ENCODE measurements around the gene YY1.
A peak's percentile ranks its signal among the peaks of the same experiment; 100 is the strongest.
"Not testable (repeated sequence)": the region's sequence is repeated elsewhere in the genome, so short reads cannot be mapped to it uniquely, and the experiment has no call there.

The YY1 gene

DNA sequence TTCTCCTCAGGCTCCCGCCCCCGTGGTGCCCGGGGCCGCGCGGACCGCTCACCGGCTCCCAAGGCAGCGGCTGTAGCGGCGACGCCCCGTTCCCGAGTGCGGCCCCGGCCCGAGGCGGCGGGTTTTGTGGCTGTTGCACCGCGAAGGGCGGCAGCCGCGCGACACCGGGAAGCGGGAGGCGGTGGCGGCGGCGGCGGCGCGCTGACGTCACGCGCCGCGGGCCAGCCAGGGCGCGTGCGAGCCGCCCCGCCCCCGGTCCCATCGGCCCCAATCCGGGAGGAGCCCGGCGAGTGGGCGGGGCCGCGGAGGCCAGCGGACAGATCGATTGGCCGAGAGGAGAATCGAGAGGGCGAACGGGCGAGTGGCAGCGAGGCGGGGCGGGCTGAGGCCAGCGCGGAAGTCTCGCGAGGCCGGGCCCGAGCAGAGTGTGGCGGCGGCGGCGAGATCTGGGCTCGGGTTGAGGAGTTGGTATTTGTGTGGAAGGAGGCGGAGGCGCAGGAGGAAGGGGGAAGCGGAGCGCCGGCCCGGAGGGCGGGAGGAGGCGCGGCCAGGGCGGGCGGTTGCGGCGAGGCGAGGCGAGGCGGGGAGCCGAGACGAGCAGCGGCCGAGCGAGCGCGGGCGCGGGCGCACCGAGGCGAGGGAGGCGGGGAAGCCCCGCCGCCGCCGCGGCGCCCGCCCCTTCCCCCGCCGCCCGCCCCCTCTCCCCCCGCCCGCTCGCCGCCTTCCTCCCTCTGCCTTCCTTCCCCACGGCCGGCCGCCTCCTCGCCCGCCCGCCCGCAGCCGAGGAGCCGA is at the start of gene YY1:
Gene YY1, plus strand, starts transcription at position 726 of the 792 bp plus-strand sequence. CDS start 101 bp downstream, outside the sequence.
- DNase-seq (ENCODE audit: low spot score), result peak; percentile 96

DNA sequence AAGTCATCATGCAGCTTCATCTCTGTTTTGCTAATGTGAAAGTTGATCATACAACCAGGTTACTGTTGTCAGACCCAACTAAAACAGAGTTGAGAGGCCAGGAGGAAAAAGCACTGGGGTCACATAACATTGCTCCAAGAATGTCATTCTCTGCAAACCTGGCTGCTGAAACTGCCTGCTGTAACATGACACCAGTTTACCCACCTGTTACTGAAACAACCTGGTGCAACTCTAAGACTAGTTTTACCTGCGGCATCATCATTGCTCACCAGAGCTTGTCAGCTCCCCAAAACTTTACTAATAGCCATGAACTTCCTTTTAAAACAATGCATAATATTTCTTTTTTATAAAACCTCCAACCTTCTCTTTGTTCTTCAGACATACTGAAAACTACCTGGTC is 48.8 kb upstream of the YY1 start:
- DNase-seq (ENCODE audit: low spot score), result no peak

DNA sequence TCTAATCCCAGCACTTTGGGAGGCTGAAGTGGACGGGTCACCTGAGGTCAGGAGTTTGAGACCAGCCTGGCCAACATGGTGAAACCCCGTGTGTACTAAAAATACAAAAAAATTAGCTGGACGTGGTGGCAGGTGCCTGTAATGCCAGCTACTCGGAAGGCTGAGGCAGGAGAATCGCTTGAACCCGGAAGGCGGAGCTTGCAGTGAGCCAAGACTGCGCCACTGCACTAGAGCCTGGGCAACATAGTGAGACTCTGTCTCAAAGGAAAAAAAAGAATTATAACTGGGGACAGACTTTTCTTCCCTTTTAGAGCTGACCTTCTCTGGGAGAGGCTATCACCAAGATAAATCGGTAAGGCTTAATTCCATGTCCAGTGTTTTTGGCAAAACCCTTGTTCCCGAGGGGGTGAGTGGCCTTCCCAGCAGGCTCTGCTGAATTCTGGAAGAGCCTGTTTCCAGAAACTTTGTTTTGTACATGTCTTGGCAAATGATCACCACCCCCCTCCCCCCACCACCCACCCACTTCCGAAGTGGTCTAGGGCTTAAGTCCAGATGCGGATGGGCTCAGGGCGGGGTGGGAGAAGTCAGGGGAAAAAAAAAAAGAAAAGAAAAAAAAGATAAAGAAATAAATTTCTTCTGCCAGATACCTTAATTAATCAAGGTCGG is 47.2 kb upstream of the YY1 start:
- DNase-seq (ENCODE audit: low spot score), result no peak

DNA sequence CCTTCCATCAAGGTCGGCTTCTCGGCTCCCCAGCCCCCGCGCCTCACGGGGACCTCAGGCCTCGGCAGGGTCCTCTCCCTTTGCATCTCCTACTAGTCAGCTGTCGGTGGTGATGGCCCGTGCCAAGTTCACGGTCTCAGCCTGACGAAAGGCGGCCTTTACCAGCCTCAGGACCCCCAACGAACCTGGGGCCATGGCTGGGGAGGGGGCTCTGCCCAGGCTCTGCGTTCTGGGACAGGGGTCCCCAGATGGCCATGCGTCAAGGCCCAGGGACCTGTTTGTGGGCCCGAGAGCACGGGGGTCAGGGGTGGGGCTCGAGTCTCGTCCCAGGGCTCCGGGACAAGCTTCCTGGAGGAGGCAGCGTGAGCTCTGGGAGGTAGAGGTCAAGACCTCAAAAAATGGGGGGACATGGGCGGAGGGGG is 46.7 kb upstream of the YY1 start:
- no peak for DNase-seq (ENCODE audit: low spot score)

DNA sequence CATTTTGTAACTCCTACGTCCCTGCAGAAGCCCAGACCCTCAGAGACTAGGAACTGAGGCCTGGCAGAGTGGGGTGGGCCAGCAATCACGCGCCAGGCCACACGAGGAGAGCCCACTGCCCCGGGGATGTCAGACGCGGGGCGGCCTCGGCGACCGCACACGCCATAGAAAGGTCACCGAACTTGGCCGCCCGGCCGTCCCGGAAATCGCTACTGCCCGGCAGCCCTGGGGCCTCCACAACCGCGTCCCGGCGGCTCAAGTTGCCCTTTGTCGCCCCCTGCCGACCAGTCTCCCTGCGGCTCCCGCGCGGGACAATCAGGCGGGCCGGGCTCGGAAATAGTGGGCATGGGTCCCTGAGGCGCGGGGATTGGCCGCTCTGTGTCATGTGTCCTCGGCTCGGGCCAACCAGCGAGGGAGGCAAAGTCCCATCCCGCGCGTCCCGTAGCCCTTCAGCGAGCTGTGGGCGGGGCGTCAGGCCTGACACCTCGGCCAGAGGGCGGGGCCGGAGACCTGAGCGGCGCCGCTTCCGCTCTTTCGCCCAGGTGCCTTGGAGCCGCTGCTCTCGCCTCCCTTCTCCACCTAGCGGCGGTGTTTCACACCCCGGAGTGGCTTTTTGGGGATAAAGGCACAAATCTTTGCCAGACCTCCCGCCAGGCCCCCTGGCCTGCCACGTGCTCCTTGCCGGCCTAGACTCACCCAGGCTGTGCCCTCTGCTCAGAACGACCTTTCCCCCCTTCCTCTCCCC is 46.1 kb upstream of the YY1 start:
- DNase-seq (ENCODE audit: low spot score), result peak; percentile 96

DNA sequence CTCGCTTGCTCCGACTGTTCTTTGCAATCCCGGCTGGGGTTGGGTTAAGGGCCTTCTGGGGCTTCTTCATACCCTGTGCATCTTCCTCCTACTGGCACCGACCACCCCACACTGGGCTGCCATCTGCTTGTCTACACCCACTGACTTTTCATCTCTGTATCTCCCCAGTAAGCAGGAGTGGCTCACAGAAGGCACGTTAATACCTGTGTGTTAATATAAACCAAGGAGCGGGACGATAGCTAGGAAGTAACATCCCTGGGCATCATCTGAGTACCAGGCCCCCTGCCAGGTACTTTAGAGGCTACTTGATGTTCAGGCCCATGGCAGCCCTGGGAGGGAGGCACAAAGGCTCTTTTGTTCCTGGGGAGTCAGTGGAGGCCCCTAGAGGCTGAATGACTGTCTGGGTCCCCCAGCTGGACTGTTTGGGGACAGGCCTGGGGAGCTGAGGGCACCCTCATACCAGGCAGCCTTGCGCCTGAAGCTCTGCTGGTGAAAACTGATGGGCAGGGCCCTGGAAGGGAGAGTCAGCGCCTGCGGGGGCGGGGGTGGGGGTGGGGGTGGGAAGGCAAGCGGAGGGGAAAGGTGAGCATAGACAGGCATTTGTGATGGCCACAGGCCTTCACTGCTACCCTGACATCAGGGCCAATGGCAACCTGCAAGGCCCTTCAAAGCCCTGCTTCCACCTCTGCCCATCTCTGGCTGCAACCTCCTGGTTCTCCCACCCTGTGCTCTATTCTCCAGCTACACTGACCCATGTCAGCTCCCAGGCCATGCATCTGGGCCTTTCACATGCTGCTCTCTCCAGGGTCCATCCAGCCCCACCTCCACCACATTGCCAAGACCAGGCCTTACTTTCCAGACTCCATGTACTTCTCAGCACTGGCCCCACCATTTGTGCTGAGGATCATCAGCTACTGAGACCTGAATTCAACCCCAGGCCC is 45.3 kb upstream of the YY1 start:
- no peak for DNase-seq (ENCODE audit: low spot score)

DNA sequence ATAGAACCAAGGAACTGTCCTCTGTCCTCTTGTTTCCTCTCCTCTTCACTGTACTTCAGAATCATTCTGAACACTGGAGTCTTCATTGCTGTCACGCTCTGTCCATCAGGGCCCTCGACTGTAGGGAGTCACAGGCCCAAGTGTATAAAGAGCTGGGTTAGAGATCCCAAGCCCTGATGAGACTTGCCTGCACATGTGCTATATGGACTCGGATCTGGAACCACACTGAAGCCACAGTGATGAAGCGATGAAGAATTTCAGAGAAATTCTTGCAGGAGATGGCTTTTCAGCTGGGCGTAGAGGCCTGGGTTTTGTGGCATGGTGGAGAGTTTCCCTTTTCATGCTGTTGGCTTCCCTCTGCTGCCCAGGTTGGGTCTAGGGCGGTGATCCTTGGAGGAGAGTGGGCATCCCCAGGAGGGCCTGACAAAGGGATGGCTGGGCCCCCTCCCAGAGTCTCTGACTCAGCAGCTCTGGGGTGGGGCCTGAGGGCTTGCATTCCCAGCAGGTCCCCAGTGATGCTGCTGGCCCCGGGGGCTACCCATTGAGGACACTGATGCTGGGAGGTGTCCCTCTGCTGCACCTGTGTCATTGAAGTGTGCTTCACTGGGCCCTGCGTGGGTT is 39.6 kb upstream of the YY1 start:
- DNase-seq (ENCODE audit: low spot score), result no peak

DNA sequence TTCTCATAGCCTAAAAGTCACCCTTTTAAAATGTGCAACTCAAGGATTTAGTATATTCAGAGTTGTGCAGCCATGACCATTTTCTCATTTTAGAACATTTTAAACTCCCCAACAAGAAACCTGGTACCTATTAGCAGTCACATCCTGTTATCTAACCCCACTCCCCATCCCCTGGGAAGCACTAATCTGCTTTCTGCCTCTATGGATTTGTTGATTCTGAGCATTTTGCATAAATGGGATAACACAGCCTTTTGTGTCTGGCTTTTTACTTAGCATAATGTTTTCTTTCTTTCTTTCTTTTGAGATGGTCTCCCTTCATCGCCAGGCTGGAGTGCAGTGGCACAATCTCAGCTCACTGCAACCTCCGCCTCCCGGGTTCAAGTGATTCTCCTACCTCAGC is 38.6 kb upstream of the YY1 start:
- no peak for DNase-seq (ENCODE audit: low spot score)

DNA sequence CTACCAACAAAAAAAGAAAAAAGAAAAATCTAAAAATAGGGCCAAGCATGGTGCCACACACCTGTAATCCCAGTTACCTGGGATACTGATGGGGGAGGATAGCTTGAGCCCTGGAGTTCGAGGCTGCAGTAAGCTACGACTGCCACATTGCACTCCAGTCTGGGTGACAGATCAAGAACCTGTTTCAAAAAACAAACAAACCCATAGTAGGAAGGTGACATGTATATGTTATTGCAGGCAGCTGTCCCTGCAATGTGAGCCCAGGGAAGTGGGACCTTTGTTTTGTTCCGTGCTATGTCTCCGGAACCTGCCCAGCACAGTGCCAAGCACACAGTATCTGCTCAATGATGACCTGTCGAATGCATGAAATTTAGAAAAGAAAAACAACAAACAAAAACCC is 37.2 kb upstream of the YY1 start:
- DNase-seq (ENCODE audit: low spot score), result no peak

DNA sequence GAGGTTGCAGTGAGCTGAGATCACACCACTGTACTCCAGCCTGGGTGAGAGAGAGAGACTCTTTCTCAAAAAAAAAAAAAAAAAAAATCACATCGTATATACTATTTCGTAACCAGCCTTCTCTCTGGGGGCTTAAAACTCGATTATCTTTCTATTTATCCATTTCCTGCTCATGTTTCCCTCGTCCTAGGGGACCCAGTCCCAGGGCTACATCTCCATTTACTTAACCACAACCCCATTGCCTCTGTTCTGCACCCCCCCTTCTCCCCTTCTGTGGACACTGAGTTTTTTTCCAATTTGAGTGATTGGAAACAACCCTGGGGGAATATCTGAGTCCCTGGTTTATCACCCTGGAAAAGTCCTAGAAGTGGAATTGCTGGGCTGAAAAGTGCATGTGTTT is 36.2 kb upstream of the YY1 start:
- DNase-seq (ENCODE audit: low spot score), result no peak

DNA sequence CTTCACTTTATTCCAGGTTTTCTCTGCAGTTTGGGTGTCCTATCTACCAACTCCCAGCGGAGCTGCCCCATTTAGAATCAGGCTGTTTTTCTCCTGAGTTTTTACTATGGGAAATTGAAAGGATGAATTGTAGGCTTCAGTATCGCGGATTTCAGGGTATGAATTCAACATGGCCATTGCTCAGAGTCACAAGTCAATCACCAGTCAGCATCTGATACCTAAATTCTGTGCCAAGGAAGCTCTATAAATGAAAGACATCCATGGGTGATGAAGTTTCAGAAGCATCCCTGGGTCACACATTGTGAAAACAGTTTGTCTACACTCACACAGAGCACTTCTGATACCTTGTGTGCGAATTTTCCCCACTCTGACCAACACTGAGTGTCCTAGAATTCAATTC is 35.8 kb upstream of the YY1 start:
- DNase-seq (ENCODE audit: low spot score), result no peak

DNA sequence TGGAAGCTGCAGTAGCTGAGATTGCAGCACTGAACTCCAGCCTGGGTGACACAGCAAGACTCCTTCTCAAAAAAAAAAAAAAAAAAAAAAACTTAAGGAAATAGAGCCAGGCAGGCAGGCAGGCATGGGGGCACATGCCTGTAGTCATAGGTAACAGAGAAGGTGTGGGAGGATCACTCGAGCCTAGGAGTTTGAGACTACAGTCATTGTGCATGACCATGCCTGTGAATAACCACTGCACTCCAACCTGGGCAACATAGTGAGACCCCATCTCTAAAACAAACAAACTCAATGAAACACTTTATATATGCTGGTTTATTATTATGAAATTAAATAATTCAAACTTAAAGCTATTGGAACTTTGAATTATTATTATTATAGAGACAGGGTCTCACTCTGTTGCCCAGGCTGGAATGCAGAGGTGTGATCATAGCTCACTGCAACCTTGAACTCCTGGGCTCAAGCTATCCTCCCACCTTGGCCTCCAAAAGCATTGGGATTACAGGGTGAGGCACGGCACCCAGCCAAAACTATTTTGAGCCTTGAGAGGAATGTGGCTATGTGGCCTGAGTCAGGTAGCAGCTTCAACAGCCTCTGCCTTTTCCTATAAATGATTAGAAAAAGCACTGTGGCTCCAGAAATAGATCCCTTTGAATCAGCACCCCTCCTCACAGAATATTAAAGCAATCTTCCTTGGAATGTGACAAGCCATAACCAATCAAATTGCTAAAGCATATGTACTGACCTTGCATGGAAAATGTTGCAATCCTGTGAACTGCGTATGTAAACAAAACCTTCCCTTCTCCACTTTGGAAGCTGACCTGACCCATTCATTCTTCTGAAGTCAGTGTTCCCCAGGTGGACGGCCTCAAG is 34.7 kb upstream of the YY1 start:
- DNase-seq (ENCODE audit: low spot score), result no peak

DNA sequence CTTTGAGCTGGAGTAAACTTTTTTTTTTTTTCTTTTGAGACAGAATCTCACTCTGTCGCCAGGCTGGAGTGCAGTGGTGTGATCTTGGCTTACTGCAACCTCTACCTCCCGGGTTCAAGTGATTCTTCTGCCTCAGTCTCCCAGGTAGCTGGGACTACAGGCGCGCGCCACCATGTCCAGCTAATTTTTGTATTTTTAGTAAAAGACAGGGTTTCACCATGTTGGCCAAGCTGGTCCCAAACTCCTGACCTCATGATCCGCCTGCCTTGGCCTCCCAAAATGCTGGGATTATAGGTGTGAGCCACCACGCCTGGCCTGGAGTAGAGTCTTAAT is 34.1 kb upstream of the YY1 start:
- not testable (repeated sequence) for DNase-seq (ENCODE audit: low spot score)

DNA sequence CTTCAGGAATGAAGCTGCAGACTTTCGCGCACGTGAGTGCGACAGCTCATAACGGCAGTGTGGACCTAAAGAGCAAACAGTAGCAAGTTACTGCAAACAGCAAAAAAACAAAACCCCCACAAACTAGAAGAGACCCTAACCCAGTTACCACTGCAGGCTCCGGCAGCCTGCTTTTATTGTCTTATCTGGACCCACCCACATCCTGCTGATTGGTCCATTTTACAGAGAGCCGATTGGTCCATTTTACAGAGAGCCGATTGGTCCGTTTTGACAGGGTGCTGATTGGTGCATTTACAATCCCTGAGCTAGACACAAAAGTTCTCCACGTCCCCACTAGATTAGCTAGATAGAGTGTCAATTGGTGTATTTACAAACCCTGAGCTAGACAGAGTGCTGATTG is 31.4 kb upstream of the YY1 start:
- DNase-seq (ENCODE audit: low spot score), result not testable (repeated sequence)

DNA sequence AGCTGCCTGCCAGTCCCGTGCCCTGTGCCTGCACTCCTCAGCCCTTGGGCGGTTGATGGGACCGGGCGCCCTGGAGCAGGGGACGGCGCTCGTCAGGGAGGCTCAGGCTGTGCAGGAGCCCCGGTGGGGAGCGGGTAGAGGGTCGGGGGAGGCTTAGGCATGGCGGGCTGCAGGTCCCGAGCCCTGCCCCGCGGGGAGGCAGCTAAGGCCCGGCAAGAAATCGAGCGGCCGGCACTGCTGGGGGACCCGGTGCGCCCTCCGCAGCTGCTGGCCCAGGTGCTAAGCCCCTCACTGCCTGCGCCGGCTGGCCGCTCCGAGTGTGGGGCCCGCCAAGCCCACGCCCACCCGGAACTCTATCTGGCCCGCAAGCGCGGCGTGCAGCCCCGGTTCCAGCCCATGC is 30.8 kb upstream of the YY1 start:
- DNase-seq (ENCODE audit: low spot score), result not testable (repeated sequence)

DNA sequence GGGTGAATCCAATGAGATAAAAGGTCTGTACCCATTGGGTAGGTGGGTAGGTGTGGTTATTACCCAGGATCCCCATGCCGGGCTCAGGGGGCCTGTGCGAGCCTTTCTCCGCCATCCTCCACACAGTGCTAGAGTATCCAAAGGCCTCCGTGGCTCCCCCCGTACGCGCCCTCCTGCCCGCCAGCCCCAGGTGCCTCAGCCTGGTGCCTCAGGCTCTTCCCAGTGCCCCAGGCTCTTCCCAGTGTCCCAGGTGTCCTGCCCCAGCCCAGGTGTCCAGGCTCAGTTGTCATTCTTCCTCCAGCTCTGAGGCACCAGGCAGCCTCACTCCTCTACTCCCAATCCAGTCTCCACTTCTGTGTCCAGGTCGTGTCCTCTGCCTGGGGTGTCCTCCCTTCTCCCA is 27.6 kb upstream of the YY1 start:
- DNase-seq (ENCODE audit: low spot score), result no peak

DNA sequence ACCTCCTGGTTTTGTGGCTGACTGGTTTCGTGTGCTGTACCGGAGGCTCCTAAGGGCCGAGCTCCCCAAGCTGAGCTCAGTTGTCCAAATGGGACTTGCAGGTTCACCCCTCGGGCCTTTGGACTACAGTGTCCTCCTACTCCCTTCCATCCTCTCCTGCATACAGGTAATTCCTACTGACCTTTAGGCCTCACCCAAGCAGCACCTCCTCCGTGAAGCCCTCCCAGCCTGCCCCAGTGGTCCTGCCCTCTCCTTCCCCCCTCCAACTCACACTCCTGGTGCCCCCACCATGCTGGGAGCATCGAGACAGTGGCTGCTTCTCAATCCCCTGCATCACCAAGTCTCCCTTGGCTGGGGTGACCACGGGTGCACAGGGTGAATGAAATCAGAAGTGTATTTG is 27.1 kb upstream of the YY1 start:
- DNase-seq (ENCODE audit: low spot score), result no peak

DNA sequence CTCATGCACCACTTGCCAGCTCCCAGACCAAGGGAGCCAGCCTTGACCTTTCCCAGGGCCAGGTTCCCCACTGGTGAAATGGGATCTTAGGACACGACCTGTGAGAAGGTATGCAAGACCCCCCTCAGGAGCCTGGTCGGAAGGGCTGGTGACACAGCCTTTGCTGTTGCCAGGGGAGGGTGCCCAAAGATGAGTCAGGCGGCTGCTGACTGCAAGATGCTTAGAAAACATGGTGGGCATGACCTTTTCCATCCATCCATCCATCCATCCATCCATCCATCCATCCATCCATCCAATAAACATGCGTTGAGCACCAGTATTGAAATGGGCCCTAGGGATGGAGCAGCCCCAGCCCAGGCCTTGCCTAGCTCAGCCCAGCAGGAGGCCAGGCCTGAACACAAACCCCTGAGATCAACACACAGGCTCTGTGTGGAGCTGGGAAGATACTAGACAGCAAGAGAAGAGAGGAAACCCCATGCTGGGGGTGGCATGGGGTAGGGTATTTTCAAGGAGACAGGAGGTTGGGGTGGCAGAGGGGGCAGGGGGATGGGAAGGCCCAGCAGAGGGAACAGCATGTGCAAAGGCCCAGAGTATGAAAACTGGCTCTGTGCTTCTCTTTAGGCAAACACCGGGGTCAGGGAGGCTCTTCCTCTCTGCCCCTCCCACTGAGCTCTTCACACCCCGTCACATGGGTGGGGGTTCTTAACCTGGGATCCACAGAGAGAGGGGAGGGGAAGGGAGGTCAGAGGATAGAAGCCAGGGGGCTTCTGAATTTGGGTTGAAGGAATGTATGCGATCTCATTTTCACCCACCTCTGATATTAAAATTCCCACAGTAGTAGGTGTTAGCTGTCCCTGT is 26.2 kb upstream of the YY1 start:
- no peak for DNase-seq (ENCODE audit: low spot score)

DNA sequence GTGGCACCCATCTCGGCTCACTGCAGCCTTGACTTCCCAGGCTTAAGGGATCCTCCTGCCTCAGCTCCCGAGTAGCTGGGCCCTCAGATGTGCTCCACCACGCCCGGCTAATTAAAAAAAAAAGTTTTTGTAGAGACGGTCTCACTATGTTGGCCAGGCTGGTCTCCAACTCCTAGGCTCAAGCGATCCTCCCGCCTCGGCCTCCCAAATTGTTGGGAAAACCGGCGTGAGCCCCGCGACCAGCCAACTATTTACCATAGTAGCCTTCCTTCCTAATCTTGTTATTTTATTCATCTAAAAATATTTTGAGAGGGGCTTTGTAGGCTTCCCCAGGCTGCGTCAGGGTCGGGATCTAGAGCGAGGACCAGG is 25.4 kb upstream of the YY1 start:
- no peak for DNase-seq (ENCODE audit: low spot score)
